ENCODE data around the gene GSAP.

Gene GSAP

GRCh38 chr7:77434570-77435275 lies 18.6 kb upstream of the GSAP start:
- DNase-seq (ENCODE audit: low spot score) = no peak

- no peak for DNase-seq (ENCODE audit: low spot score)
These were observed 17.8 kb upstream of the GSAP start for GRCh38 chr7:77433901-77434300.

GRCh38 chr7:77430927-77431326 lies 14.8 kb upstream of the GSAP start:
- DNase-seq (ENCODE audit: low spot score) = no peak

GRCh38 chr7:77428777-77429231 lies 12.7 kb upstream of the GSAP start:
- no peak for DNase-seq (ENCODE audit: low spot score)

- DNase-seq (ENCODE audit: low spot score) = peak; percentile 34
These were observed 12.0 kb upstream of the GSAP start for GRCh38 chr7:77427996-77428603.

GRCh38 chr7:77426521-77427051 lies 10.4 kb upstream of the GSAP start:
- DNase-seq (ENCODE audit: low spot score) = no peak

- no peak for DNase-seq (ENCODE audit: low spot score)
These were observed 9.9 kb upstream of the GSAP start for GRCh38 chr7:77426052-77426404.

GRCh38 chr7:77425101-77426051 lies 9.2 kb upstream of the GSAP start:
- no peak for DNase-seq (ENCODE audit: low spot score)

GRCh38 chr7:77422500-77422899 lies 6.4 kb upstream of the GSAP start:
- no peak for DNase-seq (ENCODE audit: low spot score)

- DNase-seq (ENCODE audit: low spot score) = no peak
These were observed 5.0 kb upstream of the GSAP start for GRCh38 chr7:77420986-77421672.

- DNase-seq (ENCODE audit: low spot score) = no peak
These were observed 4.3 kb upstream of the GSAP start for GRCh38 chr7:77420438-77420837.

- no peak for DNase-seq (ENCODE audit: low spot score)
These were observed 3.0 kb upstream of the GSAP start for GRCh38 chr7:77419102-77419501.

GRCh38 chr7:77417801-77418200 lies 1.7 kb upstream of the GSAP start:
- DNase-seq (ENCODE audit: low spot score) = no peak

GRCh38 chr7:77416621-77417371 lies 647 bp upstream of the GSAP start:
- DNase-seq (ENCODE audit: low spot score) = no peak

- DNase-seq (ENCODE audit: low spot score) = no peak
These were observed 700 bp downstream of the GSAP start for GRCh38 chr7:77415476-77415822.

GRCh38 chr7:77413861-77414424 lies 2.2 kb downstream of the GSAP start:
- no peak for DNase-seq (ENCODE audit: low spot score)

- DNase-seq (ENCODE audit: low spot score) = no peak
These were observed 3.0 kb downstream of the GSAP start for GRCh38 chr7:77413128-77413527.

GRCh38 chr7:77409739-77410547 lies 6.2 kb downstream of the GSAP start:
- DNase-seq (ENCODE audit: low spot score) = no peak

- DNase-seq (ENCODE audit: low spot score) = no peak
These were observed 7.0 kb downstream of the GSAP start for GRCh38 chr7:77409005-77409738.
